WTC11 (cell line): Measurements from ENCODE around the gene TSC1. TPM values are rescaled to one million over a fixed set of nuclear protein-coding genes. Genes with fewer than 3 reads are reported as not detected.

Source experiments
- ATAC-seq: fragments of 200-7000 bp; cut with Tn5 transposase; 2 replicates; pipeline ENCODE4 v1.10.0; 2021; ENCODE audit warnings: mild to moderate bottlenecking, moderate library complexity
- CTCF ChIA-PET: fragments of 300-600 bp; sonication (Branson Sonifier 250); formaldehyde crosslinking; loops from one replicate; lab custom pipeline; 2021; ENCODE audit warnings: antibody characterized with exemption; lab: Charles Lee
- POLR2A ChIA-PET: fragments of 350-600 bp; sonication (Branson Sonifier 250); formaldehyde crosslinking; loops from one replicate; lab custom pipeline; 2021; ENCODE audit warnings: antibody characterized with exemption; lab: Charles Lee
- DNase-seq: peaks from one replicate; pipeline ENCODE4 v3.0.0; 2021; ENCODE audit warnings: low spot score
- H3K27ac Mint-ChIP-seq: 2 replicates; pipeline ENCODE4 v1.8.0; 2021; ENCODE audit warnings: mixed read lengths
- H3K27me3 Mint-ChIP-seq: 2 replicates; pipeline ENCODE4 v1.8.0; 2021; ENCODE audit warnings: low read depth, mild to moderate bottlenecking, moderate library complexity, mixed read lengths
- H3K36me3 Mint-ChIP-seq: 2 replicates; pipeline ENCODE4 v1.8.0; 2021; ENCODE audit warnings: mixed read lengths
- H3K4me1 Mint-ChIP-seq: 2 replicates; pipeline ENCODE4 v1.8.0; 2022; ENCODE audit warnings: mixed read lengths
- H3K4me3 Mint-ChIP-seq: 2 replicates; pipeline ENCODE4 v1.8.0; 2021; ENCODE audit warnings: mild to moderate bottlenecking, moderate library complexity, mixed read lengths
- H3K9me3 Mint-ChIP-seq: 2 replicates; pipeline ENCODE4 v1.8.0; 2021; ENCODE audit warnings: mixed read lengths
- AFF4 ChIP-seq: sonication (generic); formaldehyde crosslinking; IDR thresholded peaks from 2 replicates; pipeline ENCODE4 v1.8.1; 2023; ENCODE audit warnings: mild to moderate bottlenecking, missing genetic modification reagents, borderline replicate concordance
- ARID4B ChIP-seq: sonication (generic); formaldehyde crosslinking; IDR thresholded peaks from 2 replicates; pipeline ENCODE4 v1.8.0; 2023; ENCODE audit warnings: missing genetic modification reagents, mild to moderate bottlenecking, borderline replicate concordance
- ATF2 ChIP-seq: sonication (generic); formaldehyde crosslinking; IDR thresholded peaks from 2 replicates; pipeline ENCODE4 v1.8.1; 2022; ENCODE audit warnings: low read depth, missing genetic modification reagents, borderline replicate concordance
- FOXK1 ChIP-seq: sonication (generic); formaldehyde crosslinking; IDR thresholded peaks from 2 replicates; pipeline ENCODE4 v1.8.0; 2022; ENCODE audit warnings: mild to moderate bottlenecking, moderate library complexity, missing genetic modification reagents
- JAZF1 ChIP-seq: fragments of 250-450 bp; sonication (Bioruptor Pico); IDR thresholded peaks from 2 replicates; pipeline ENCODE4 v1.9.0; 2021; ENCODE audit warnings: moderate library complexity, mild to moderate bottlenecking, inconsistent platforms
- NR3C1 ChIP-seq: sonication (generic); formaldehyde crosslinking; conservative IDR thresholded peaks from 2 replicates; pipeline ENCODE4 v1.8.1; 2023; ENCODE audit warnings: low read depth, mild to moderate bottlenecking, missing genetic modification reagents
- OVOL2 ChIP-seq: fragments of 250-450 bp; sonication (Bioruptor Pico); IDR thresholded peaks from 2 replicates; pipeline ENCODE4 v1.9.0; 2021; ENCODE audit warnings: mild to moderate bottlenecking, borderline replicate concordance
- TEAD4 ChIP-seq: sonication (generic); formaldehyde crosslinking; IDR thresholded peaks from 2 replicates; pipeline ENCODE4 v1.8.0; 2022; ENCODE audit warnings: mild to moderate bottlenecking, missing genetic modification reagents
- ZNF263 ChIP-seq: sonication (generic); formaldehyde crosslinking; IDR thresholded peaks from 2 replicates; pipeline ENCODE4 v1.8.1; 2022; ENCODE audit warnings: low read depth, mild to moderate bottlenecking, moderate library complexity, missing genetic modification reagents
- ZNF317 ChIP-seq: sonication (generic); formaldehyde crosslinking; IDR thresholded peaks from 2 replicates; pipeline ENCODE4 v1.8.1; 2023; ENCODE audit warnings: low read depth, mild to moderate bottlenecking, moderate library complexity, missing genetic modification reagents, borderline replicate concordance
- ZNF423 ChIP-seq: fragments of 250-450 bp; sonication (Bioruptor Pico); IDR thresholded peaks from 2 replicates; pipeline ENCODE4 v2.1.2; 2022; ENCODE audit warnings: mild to moderate bottlenecking, moderate library complexity
- ZNF512 ChIP-seq: sonication (generic); formaldehyde crosslinking; IDR thresholded peaks from 2 replicates; pipeline ENCODE4 v1.8.1; 2022; ENCODE audit warnings: missing genetic modification reagents, borderline replicate concordance
- ZNF671 ChIP-seq: fragments of 250-450 bp; sonication (Bioruptor Pico); IDR thresholded peaks from 2 replicates; pipeline ENCODE4 v1.8.0; 2021; ENCODE audit warnings: mild to moderate bottlenecking
- ZSCAN18 ChIP-seq: fragments of 250-450 bp; sonication (Bioruptor Pico); IDR thresholded peaks from 2 replicates; pipeline ENCODE4 v2.1.2; 2022; ENCODE audit warnings: mild to moderate bottlenecking, moderate library complexity
- total RNA-seq: library from RNA; stranded (reverse); gene quantifications from 3 replicates; pipeline ENCODE4 v1.2.3, GENCODE V29; 2021
- TF ChIP-seq, protein P1 (sequence below): sonication (generic); formaldehyde crosslinking; conservative IDR thresholded peaks from 2 replicates; pipeline ENCODE4 v1.8.1; 2022; ENCODE audit warnings: mild to moderate bottlenecking, missing genetic modification reagents

TSC1 gene
- total RNA-seq, 1 experiment from 2014 or later, result 52.9 TPM

DNA sequence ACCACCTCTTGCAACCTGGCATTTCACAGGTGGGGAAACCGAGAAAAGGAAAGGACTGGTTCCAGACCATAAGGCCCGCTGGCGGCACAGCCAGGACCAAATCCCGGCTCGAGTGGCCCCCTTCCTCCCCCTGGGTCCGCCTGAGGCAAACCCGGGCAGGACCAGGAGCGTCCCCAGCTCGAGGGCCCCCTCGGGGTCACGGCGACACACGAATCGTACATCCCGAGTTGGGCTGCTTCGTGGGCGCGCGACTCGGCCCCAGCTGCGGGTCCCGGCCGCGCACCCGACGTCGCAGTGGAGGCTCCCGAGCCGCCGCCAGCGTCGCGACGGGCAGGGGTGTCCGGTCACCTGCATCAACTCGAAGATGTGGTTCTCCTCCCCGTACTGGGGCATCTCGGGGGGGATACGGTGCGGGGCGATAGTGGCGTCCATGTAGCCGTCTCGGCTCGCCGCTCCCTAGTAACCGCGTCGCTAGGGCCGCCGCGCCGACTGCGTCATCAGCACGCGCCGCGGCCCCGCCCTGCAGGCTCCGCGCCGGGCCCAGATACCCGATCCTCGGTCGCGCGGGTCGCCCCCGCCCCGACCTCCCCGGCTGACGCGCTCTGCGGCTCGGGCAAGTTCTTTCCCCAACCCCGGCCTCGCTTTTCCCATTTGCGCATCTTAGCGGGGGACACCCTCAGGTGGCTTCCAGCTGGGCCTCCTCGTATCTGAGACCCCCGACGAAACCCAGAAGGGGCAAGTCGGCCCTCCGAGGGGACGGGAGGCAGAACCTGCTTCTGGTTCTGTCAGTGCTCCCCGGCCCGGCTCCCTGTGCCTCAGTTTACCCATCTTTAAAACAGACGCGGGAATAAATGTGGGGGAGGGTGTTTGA is 66.4 kb downstream of the TSC1 start, which contains the start of gene AK8 (continued):
- TF ChIP-seq ARID4B, result peak; percentile 34; the same call in 1 of the 2 replicates
- TF ChIP-seq, protein P1, sequence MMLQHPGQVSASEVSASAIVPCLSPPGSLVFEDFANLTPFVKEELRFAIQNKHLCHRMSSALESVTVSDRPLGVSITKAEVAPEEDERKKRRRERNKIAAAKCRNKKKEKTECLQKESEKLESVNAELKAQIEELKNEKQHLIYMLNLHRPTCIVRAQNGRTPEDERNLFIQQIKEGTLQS, result no peak

- TF ChIP-seq TEAD4 (CRISPR knock-in tag), result no peak
- no peak for TF ChIP-seq ZNF263 (CRISPR knock-in tag)
- TF ChIP-seq ATF2 (CRISPR knock-in tag), result no peak
- no peak for TF ChIP-seq NR3C1 (CRISPR knock-in tag)
- no peak for TF ChIP-seq JAZF1 (CRISPR knock-in tag)
- no peak for TF ChIP-seq ZNF671
- no peak for TF ChIP-seq ZSCAN18 (CRISPR knock-in tag)
- no peak for TF ChIP-seq OVOL2 (CRISPR knock-in tag)
- no peak for TF ChIP-seq ZNF512
- TF ChIP-seq AFF4 (CRISPR knock-in tag), result no peak
- TF ChIP-seq ZNF423 (CRISPR knock-in tag), result no peak
- no peak for TF ChIP-seq ZNF317 (CRISPR knock-in tag)
- TF ChIP-seq FOXK1, result no peak
- POLR2A ChIA-PET, result no interaction called here
- Mint-ChIP-seq H3K36me3 (no peaks in the 10 kb centered on the region), H3K27me3 (peaks cover 42% of the 10 kb centered on the region), H3K4me3 (peak overlapping the region; percentile 73), H3K9me3 (no peaks in the 10 kb centered on the region), H3K27ac (no peak overlapping the region), H3K4me1 (0 out of 2 replicates have a peak, but pooled peaks cover 3% of the 10 kb centered on the region)
- CTCF ChIA-PET, result interaction anchor here (0.8 to 2.2 kb wide), 4 partner anchors 29 to 1324 kb away, joined by 3 to 5 read pairs (median 4); no protein-coding TSS in a partner anchor
- DNase-seq, result no peak
- ATAC-seq, result no peak; the same call in 1 of the 2 replicates
These were observed 67.0 kb downstream of the TSC1 start for GRCh38 chr9:132877458-132877823.
